Measurements from ENCODE around the gene BASP1. TPM values are rescaled to one million over a fixed set of nuclear protein-coding genes. Genes with fewer than 3 reads are reported as not detected.
"Not testable (repeated sequence)": the region's sequence is repeated elsewhere in the genome, so short reads cannot be mapped to it uniquely, and the experiment has no call there.

BASP1 gene
- total RNA-seq, 5 donors from 2014 or later (not counting 1 experiment from before 2014, with no cell fraction given) = 0.47 to 4.6 (median 2.2) TPM

GRCh38 chr5:17311811-17312210 is 94.4 kb downstream of the BASP1 start:
- H3K27me3 ChIP-seq (replicated peaks in 1 of 2; ENCODE audit: control insufficient read depth in 2 of 2, extremely low read depth in 1 of 2, insufficient read depth in 2 of 2, low read length in 1 of 2); H3K27me3 Mint-ChIP-seq; H3K36me3 ChIP-seq (ENCODE audit: control insufficient read depth in 2 of 2, extremely low read depth in 1 of 2, insufficient read depth in 1 of 2, low read length in 1 of 2); H3K4me1 Mint-ChIP-seq; H3K27ac ChIP-seq (ENCODE audit: low read length); DNase-seq; H3K4me3 ChIP-seq (ENCODE audit: control insufficient read depth in 1 of 2, extremely low read depth in 1 of 2, low read length in 1 of 2); CTCF ChIA-PET; H3K4me3 Mint-ChIP-seq; ATAC-seq (replicated peaks in 1 of 4); POLR2A ChIA-PET; H3K36me3 Mint-ChIP-seq; H3K27ac Mint-ChIP-seq; H3K9me3 ChIP-seq; H3K4me1 ChIP-seq (ENCODE audit: control insufficient read depth in 1 of 2, extremely low read depth in 1 of 2, insufficient read depth in 2 of 2, low read length in 2 of 2): not testable (repeated sequence)
- no CpG with 5 or more reads among the region's 31 CpGs for WGBS (ENCODE audit: insufficient coverage)
- H3K9me3 Mint-ChIP-seq = peaks cover 2 to 16% (median 4%) of the 10 kb centered on the region in 3 donors

- H3K27me3 ChIP-seq (replicated peaks in 1 of 2; ENCODE audit: control insufficient read depth in 2 of 2, extremely low read depth in 1 of 2, insufficient read depth in 2 of 2, low read length in 1 of 2) = no peaks in the 10 kb centered on the region
- no peak overlapping the region for H3K4me3 Mint-ChIP-seq
- WGBS (ENCODE audit: insufficient coverage) = 94% methylated on average over 3 of the region's 4 CpGs
- ATAC-seq (replicated peaks in 1 of 4) (no peak), DNase-seq (no peak)
- no peaks in the 10 kb centered on the region for H3K4me1 ChIP-seq (ENCODE audit: control insufficient read depth in 1 of 2, extremely low read depth in 1 of 2, insufficient read depth in 2 of 2, low read length in 2 of 2)
- POLR2A ChIA-PET = no interaction called here
- H3K27ac Mint-ChIP-seq = no peak overlapping the region
- no peaks in the 10 kb centered on the region for H3K36me3 ChIP-seq (ENCODE audit: control insufficient read depth in 2 of 2, extremely low read depth in 1 of 2, insufficient read depth in 1 of 2, low read length in 1 of 2)
- H3K4me1 Mint-ChIP-seq = peaks cover 0 to 3% (median 0%) of the 10 kb centered on the region in 3 donors
- CTCF ChIA-PET = no interaction called here
- H3K9me3 ChIP-seq = no peaks in the 10 kb centered on the region
- H3K36me3 Mint-ChIP-seq = no peaks in the 10 kb centered on the region
- no peaks in the 10 kb centered on the region for H3K27me3 Mint-ChIP-seq
- no peak overlapping the region for H3K27ac ChIP-seq (ENCODE audit: low read length)
- H3K9me3 Mint-ChIP-seq = peaks cover 2 to 14% (median 3%) of the 10 kb centered on the region in 3 donors
- H3K4me3 ChIP-seq (ENCODE audit: control insufficient read depth in 1 of 2, extremely low read depth in 1 of 2, low read length in 1 of 2) = no peak overlapping the region
Measured at GRCh38 chr5:17312358-17312757, 94.9 kb downstream of the BASP1 start.

GRCh38 chr5:17314907-17315471 is 97.6 kb downstream of the BASP1 start:
- Mint-ChIP-seq H3K9me3 (peaks cover 0 to 10% (median 0%) of the 10 kb centered on the region in 3 donors), H3K4me1 (peaks cover 0 to 5% (median 0%) of the 10 kb centered on the region in 3 donors)

GRCh38 chr5:17315710-17316221 is 98.3 kb downstream of the BASP1 start:
- H3K27me3 ChIP-seq (replicated peaks in 1 of 2; ENCODE audit: control insufficient read depth in 2 of 2, extremely low read depth in 1 of 2, insufficient read depth in 2 of 2, low read length in 1 of 2) = no peaks in the 10 kb centered on the region
- H3K9me3 Mint-ChIP-seq = peaks cover 0 to 5% (median 0%) of the 10 kb centered on the region in 3 donors
- H3K36me3 Mint-ChIP-seq = no peaks in the 10 kb centered on the region
- H3K4me1 ChIP-seq (ENCODE audit: control insufficient read depth in 1 of 2, extremely low read depth in 1 of 2, insufficient read depth in 2 of 2, low read length in 2 of 2) = no peaks in the 10 kb centered on the region
- H3K4me3 ChIP-seq (ENCODE audit: control insufficient read depth in 1 of 2, extremely low read depth in 1 of 2, low read length in 1 of 2) = no peak overlapping the region
- ATAC-seq (replicated peaks in 1 of 4) = no peak
- H3K27ac ChIP-seq (ENCODE audit: low read length) = no peak overlapping the region
- WGBS (ENCODE audit: insufficient coverage) = 74% methylated on average over 8 of the region's 11 CpGs
- no peak overlapping the region for H3K4me3 Mint-ChIP-seq
- H3K27me3 Mint-ChIP-seq = no peaks in the 10 kb centered on the region
- peaks cover 0 to 5% (median 0%) of the 10 kb centered on the region in 3 donors for H3K4me1 Mint-ChIP-seq
- no peaks in the 10 kb centered on the region for H3K9me3 ChIP-seq
- no peak for DNase-seq
- POLR2A ChIA-PET = no interaction called here
- CTCF ChIA-PET = no interaction called here
- H3K27ac Mint-ChIP-seq = no peak overlapping the region
- no peaks in the 10 kb centered on the region for H3K36me3 ChIP-seq (ENCODE audit: control insufficient read depth in 2 of 2, extremely low read depth in 1 of 2, insufficient read depth in 1 of 2, low read length in 1 of 2)

More at GRCh38 chr5:17314907-17315471, 97.6 kb downstream of the BASP1 start:
- Mint-ChIP-seq H3K4me3 (no peak overlapping the region), H3K27me3 (no peaks in the 10 kb centered on the region), H3K27ac (no peak overlapping the region), H3K36me3 (no peaks in the 10 kb centered on the region)
- no CpG with 5 or more reads among the region's 5 CpGs for WGBS (ENCODE audit: insufficient coverage)
- Histone ChIP-seq H3K27me3 (replicated peaks in 1 of 2; ENCODE audit: control insufficient read depth in 2 of 2, extremely low read depth in 1 of 2, insufficient read depth in 2 of 2, low read length in 1 of 2) (no peaks in the 10 kb centered on the region), H3K36me3 (ENCODE audit: control insufficient read depth in 2 of 2, extremely low read depth in 1 of 2, insufficient read depth in 1 of 2, low read length in 1 of 2) (no peaks in the 10 kb centered on the region), H3K9me3 (no peaks in the 10 kb centered on the region), H3K27ac (ENCODE audit: low read length) (no peak overlapping the region), H3K4me1 (ENCODE audit: control insufficient read depth in 1 of 2, extremely low read depth in 1 of 2, insufficient read depth in 2 of 2, low read length in 2 of 2) (no peaks in the 10 kb centered on the region), H3K4me3 (ENCODE audit: control insufficient read depth in 1 of 2, extremely low read depth in 1 of 2, low read length in 1 of 2) (no peak overlapping the region)
- ChIA-PET CTCF (interaction anchor here in 1 of 2 donors (0.6 kb wide), 1 partner anchor 32 kb away, joined by 3 read pairs; no protein-coding TSS in a partner anchor), POLR2A (no interaction called here)
- DNase-seq (no peak), ATAC-seq (replicated peaks in 1 of 4) (no peak)

GRCh38 chr5:17316970-17317459 is 99.6 kb downstream of the BASP1 start:
- no peaks in the 10 kb centered on the region for H3K36me3 ChIP-seq (ENCODE audit: control insufficient read depth in 2 of 2, extremely low read depth in 1 of 2, insufficient read depth in 1 of 2, low read length in 1 of 2)
- no peak overlapping the region for H3K4me3 Mint-ChIP-seq
- POLR2A ChIA-PET = no interaction called here
- H3K27me3 Mint-ChIP-seq = no peaks in the 10 kb centered on the region
- H3K9me3 Mint-ChIP-seq = peaks cover 0 to 5% (median 0%) of the 10 kb centered on the region in 3 donors
- H3K4me1 ChIP-seq (ENCODE audit: control insufficient read depth in 1 of 2, extremely low read depth in 1 of 2, insufficient read depth in 2 of 2, low read length in 2 of 2) = no peaks in the 10 kb centered on the region
- WGBS (ENCODE audit: insufficient coverage) = no CpG with 5 or more reads among the region's 6 CpGs
- no peaks in the 10 kb centered on the region for H3K36me3 Mint-ChIP-seq
- H3K27me3 ChIP-seq (replicated peaks in 1 of 2; ENCODE audit: control insufficient read depth in 2 of 2, extremely low read depth in 1 of 2, insufficient read depth in 2 of 2, low read length in 1 of 2) = no peaks in the 10 kb centered on the region
- no peaks in the 10 kb centered on the region for H3K9me3 ChIP-seq
- H3K27ac Mint-ChIP-seq = no peak overlapping the region
- DNase-seq (no peak), ATAC-seq (replicated peaks in 1 of 4) (no peak)
- CTCF ChIA-PET = no interaction called here
- no peak overlapping the region for H3K4me3 ChIP-seq (ENCODE audit: control insufficient read depth in 1 of 2, extremely low read depth in 1 of 2, low read length in 1 of 2)
- peaks cover 0 to 5% (median 0%) of the 10 kb centered on the region in 3 donors for H3K4me1 Mint-ChIP-seq
- H3K27ac ChIP-seq (ENCODE audit: low read length) = no peak overlapping the region

GRCh38 chr5:17317473-17317872 is 100.0 kb downstream of the BASP1 start:
- Mint-ChIP-seq H3K36me3 (no peaks in the 10 kb centered on the region), H3K27ac (no peak overlapping the region), H3K4me1 (peaks cover 0 to 5% (median 0%) of the 10 kb centered on the region in 3 donors), H3K27me3 (no peaks in the 10 kb centered on the region), H3K4me3 (no peak overlapping the region), H3K9me3 (peaks cover 0 to 5% (median 0%) of the 10 kb centered on the region in 3 donors)
- Histone ChIP-seq H3K27ac (ENCODE audit: low read length) (no peak overlapping the region), H3K36me3 (ENCODE audit: control insufficient read depth in 2 of 2, extremely low read depth in 1 of 2, insufficient read depth in 1 of 2, low read length in 1 of 2) (no peaks in the 10 kb centered on the region), H3K4me1 (ENCODE audit: control insufficient read depth in 1 of 2, extremely low read depth in 1 of 2, insufficient read depth in 2 of 2, low read length in 2 of 2) (no peaks in the 10 kb centered on the region), H3K27me3 (replicated peaks in 1 of 2; ENCODE audit: control insufficient read depth in 2 of 2, extremely low read depth in 1 of 2, insufficient read depth in 2 of 2, low read length in 1 of 2) (no peaks in the 10 kb centered on the region), H3K4me3 (ENCODE audit: control insufficient read depth in 1 of 2, extremely low read depth in 1 of 2, low read length in 1 of 2) (no peak overlapping the region), H3K9me3 (no peaks in the 10 kb centered on the region)
- DNase-seq (no peak), ATAC-seq (replicated peaks in 1 of 4) (no peak)
- POLR2A ChIA-PET = no interaction called here
- CTCF ChIA-PET = no interaction called here
- 55% methylated on average over 4 of the region's 5 CpGs for WGBS (ENCODE audit: insufficient coverage)

Measured in T-cell (primary cell).